Measurements from ENCODE around the gene LAPTM5.

The LAPTM5 gene

DNA sequence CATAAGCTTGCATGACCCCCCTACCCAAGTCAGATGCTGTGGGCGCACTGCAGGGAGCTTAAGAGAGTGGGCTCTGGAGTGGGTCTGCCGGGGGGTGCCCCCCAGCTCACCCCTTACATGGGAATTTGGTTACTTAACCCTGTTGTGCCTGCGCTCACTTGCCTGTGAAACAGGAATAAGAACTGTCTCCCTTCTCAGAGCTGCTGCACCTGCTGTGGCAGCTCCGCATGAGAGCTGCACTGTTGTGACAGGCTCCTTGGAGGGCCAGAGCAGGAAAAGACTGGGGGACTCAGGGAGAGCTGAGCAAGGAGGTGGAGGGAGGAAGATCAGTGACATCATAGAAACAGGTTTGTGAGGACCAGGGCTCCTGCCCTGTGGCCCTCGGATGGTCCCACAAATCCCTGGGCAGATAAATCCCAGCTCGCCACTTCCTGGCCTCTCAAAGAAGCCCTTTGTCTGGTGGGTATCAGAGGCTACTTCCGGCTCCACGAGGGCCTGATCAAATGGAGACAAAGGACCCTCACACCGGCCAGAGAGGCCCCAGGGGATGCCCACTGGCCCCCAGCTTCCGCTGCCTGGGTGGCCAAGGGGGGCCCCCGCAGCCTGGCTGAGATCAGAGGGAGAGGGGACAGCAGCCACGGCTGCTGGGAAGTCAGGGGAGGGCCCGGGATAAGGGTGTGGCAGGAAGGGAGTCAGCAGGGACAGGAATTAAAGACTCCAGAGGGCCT lies 28.9 kb upstream of the LAPTM5 start:
- no peak for DNase-seq

DNA sequence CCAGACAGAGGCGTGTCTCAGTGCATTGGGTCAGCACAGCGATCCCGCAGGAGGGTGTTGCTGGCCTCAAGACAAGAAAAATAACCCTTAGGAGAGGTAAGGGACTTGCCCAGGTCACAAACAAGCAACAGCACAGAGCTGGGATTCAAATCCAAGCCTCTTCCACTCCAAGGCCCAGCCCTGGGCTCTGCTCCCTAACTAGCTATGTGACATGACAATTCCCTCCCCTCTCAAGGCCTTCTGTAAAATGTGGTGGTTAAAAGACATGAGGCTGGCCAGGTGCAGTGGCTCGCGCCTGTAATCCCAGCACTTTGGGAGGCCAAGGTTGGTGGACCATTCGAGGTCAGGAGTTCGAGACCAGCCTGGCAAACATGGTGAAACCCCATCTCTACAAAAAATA lies 28.1 kb upstream of the LAPTM5 start:
- no peak for DNase-seq

DNA sequence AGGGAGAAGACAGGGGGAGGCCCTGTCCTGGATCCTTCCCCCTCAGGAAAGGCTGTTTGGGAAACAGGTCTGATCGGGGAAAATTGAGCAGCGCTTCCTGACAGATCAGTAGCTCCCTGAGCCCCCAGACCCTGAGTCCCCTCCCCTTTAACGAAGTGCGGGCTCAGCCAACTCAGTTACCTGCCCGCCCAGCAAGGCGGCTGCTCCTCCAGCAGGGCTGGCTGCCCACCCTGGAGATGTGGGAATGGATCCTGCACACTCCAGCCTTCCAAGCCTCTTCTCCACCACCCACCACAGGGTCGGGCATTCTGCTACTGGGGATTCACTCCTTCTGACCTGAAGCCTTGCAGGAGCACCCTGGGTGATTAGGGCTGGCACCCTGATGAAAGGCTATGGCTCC lies 27.6 kb upstream of the LAPTM5 start:
- DNase-seq: no peak

- no peak for DNase-seq
These were observed 25.8 kb upstream of the LAPTM5 start for GRCh38 chr1:30783256-30783915.

GRCh38 chr1:30782361-30783255 lies 25.0 kb upstream of the LAPTM5 start:
- peak; percentile 46 to 55 (median 50) for DNase-seq

GRCh38 chr1:30781906-30782305 lies 24.3 kb upstream of the LAPTM5 start:
- no peak for DNase-seq

DNA sequence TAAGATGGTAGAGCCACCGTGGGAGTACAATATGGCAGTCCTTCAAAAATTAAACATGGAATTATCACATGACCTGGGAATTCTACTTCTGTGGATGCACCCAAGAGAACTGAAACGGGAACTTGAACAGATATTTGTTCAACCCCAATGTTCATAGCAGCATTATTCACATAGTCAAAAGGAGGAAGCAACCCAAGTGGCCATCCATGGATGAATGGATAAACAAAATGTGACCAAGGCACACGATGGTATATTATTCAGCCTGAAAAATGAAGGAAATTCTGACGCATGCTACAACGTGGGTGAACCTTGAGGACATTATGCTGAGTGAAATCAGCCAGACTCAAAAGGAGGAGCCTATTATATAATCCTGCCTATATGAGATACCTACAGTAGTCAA lies 22.8 kb upstream of the LAPTM5 start:
- no peak for DNase-seq

GRCh38 chr1:30779294-30780071 lies 21.9 kb upstream of the LAPTM5 start:
- DNase-seq: peak; percentile 73 to 96 (median 86)

- no peak for DNase-seq
These were observed 21.4 kb upstream of the LAPTM5 start for GRCh38 chr1:30778979-30779293.

DNA sequence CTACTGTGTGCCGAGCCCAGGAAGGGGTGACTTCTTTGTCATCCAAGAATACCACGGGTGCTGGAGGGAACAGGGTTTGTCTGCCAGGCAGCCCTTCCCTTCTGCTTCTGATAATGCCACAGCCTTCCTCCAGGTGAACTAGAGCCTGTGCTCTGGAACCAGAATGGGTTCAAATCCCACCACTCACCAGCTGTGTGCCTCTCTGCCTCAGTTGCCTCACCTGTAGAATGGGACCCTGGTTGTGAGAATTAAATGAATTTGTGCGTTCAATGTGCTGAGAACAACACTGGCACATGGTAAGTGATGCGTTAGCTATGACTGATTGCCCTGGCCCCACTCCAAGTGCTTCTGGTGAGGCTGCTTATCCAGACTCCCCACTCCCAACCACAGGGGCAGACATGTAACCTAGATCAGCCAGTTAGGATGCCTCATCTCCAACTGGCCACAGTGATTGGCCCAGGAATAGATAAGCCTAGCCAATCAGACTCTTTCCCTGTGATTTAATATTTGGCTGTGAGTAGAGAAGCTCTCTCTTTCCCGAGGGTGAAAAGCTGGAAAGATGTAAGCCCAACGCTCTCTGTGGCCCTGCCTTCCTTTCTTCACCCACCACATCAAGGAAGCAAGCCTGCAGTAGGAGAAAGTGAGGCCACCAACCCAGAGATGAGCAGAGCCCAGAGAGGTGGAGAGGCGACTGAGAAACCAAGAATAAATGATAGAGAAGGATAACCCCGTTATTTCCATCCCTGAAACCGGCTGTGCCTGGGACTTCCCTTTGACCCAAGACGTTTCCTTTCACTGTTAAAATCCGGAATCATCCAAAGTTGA lies 20.8 kb upstream of the LAPTM5 start:
- no peak for DNase-seq

- DNase-seq: no peak
These were observed 20.3 kb upstream of the LAPTM5 start for GRCh38 chr1:30777904-30778153.

DNA sequence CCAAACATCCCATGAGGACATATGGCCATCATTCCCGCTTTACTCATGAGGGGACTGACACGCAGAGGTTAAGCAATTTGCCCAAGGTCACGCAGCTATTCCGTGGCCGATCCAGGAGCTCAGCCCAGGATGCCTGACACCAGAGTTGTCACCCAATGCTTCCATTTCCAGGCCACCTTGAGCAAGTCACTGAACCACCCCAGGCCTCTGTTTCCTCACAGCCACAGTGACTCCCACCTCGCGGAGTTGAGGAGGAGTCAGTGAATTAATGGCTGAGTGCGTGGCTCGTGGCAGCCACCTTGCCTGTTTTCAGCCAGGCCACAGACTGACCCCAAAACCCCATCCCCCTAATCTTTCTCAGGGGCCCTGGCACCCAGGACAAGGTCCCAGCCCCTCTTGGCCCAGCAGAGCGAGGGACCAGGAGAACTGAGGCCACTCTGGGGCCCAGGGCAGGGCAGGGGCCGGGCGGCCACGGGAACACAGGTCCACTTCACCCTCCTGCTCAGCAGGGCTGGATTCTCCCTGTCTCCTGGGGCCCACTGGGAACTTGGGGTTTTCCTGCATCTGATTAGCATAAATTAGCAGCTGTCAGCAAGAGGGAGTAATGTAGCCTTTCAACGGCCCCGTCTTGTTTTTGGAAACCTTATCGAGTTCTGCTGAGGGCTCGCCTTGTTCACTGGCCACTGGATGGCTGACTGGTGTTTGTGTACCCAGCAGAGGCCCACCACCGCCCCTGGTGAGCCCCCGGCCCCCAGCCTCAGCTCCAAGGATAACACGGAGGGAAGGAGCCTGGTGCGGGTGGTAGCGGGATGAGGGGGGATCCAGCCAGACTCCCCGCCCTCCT lies 19.7 kb upstream of the LAPTM5 start:
- no peak for DNase-seq

- no peak for DNase-seq
These were observed 18.8 kb upstream of the LAPTM5 start for GRCh38 chr1:30776097-30777059.

GRCh38 chr1:30775433-30775975 lies 17.9 kb upstream of the LAPTM5 start:
- DNase-seq: no peak

- DNase-seq: no peak
These were observed 17.2 kb upstream of the LAPTM5 start for GRCh38 chr1:30774550-30775432.

DNA sequence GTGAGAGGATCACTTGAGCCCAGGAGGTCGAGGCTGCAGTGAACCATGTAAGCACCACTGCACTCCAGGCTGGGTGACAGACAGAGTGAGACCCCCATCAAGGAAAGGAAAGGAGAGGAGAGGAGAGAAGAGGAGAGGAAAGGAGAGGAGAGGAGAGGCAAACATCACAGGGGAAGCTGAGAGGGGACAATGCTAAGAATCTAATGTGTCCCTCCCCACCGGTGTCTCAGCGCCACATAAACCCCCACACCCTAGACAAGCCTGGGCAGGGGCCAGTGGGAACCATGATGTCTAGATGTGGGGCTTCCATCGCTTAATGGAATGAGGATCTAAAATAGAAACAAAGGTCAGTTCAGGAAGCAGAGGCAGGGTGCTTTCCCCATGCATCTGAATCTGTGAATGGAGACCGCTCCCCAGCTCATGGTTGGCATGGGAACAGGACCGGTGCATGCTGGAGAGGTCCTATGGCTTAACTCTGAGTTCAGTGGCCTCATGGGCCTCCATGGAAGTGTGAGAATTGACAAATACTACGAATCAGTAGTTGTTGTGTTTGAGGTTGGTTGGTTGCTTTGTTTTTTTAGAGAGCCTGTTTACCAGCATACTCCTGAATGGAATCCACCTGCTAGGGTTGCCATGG lies 16.3 kb upstream of the LAPTM5 start:
- DNase-seq: no peak

- no peak for DNase-seq
These were observed 13.4 kb upstream of the LAPTM5 start for GRCh38 chr1:30771005-30771404.

DNA sequence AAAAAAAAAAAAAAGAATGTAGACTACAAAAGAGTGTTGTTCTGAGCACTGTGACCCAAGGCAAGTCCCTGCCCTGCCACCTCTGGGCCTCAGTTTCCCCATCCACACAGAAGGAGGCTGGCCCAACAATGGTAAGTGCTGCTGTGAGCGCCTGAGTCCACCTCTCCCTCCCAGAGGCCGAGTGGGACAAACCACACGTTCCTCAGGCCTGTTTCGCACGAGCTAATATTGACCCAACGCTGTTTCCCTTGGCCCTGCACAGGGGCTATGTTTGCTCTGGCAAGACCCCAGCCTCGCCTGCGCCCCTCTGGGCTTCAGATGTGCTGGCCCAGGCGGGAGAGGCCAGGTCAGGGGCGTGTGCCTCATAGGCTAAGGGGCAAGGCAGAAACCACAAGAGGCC lies 12.6 kb upstream of the LAPTM5 start:
- DNase-seq: no peak
